SK-MEL-5 (cell line): ENCODE measurements around the gene TMEM132D. TPM values are rescaled to one million over a fixed set of nuclear protein-coding genes. Genes with fewer than 3 reads are reported as not detected.
"Not testable (repeated sequence)": the region's sequence is repeated elsewhere in the genome, so short reads cannot be mapped to it uniquely, and the experiment has no call there.

Experiments
- DNase-seq: peaks from one replicate; pipeline ENCODE4 v3.0.0-alpha.2; 2016; ENCODE audit warnings: low read depth, low spot score
- in situ Hi-C: cut with HindIII; loops from 2 replicates; pipeline ENCODE4 v1.10.0; 2016; ENCODE audit warnings: low sequenced_read_pairs, high pct_unique_total_duplicates, low pct_unique_long_range_greater_than_20kb
- total RNA-seq: library from RNA; depleted of rRNA; stranded (reverse); fragments of >200 nt; shearing (Covaris generic); gene quantifications from 2 replicates; pipeline ENCODE4 v1.2.3, GENCODE V29; 2014

TMEM132D gene
- total RNA-seq, 1 experiment from 2014 or later = 0.03 TPM

DNA sequence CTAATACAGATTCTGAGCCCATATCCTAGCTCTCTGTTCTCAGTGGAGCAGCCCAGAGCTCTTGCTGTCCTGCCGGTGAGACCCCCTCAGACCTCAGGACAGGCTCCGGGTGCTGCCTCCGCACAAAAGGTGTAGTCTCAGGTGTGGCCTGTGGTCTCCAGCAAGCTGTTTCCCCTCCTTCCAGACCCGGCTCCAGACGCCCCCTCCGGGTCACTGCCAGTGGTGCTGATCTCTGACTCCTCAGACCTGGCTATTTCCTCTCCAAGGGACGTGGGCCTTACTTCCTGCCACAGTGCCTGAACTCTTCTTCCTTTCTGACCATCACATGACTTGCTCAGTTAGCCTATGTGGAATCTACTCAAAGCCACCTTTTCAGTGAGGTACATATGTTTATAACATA lies 713.0 kb downstream of the TMEM132D start:
- in situ Hi-C loops = no loop called here
- no peak for DNase-seq

DNA sequence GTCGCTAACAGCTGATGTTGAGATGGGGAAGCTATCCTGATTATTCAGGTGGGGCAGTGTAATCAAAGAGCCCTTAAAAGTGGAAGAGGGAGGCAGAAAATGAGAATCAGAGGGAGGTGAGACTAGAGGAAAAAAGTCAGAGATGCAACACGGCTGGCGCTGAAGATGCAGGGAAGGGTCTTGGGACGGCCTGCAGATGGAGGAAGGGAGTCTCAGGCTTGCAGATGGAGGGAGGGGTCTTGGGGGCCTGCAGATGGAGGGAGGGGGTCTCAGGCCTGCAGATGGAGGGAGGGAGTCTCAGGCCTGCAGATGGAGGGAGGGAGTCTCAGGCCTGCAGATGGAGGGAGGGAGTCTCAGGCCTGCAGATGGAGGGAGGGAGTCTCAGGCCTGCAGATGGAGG lies 713.9 kb downstream of the TMEM132D start:
- DNase-seq, in situ Hi-C loops: not testable (repeated sequence)

DNA sequence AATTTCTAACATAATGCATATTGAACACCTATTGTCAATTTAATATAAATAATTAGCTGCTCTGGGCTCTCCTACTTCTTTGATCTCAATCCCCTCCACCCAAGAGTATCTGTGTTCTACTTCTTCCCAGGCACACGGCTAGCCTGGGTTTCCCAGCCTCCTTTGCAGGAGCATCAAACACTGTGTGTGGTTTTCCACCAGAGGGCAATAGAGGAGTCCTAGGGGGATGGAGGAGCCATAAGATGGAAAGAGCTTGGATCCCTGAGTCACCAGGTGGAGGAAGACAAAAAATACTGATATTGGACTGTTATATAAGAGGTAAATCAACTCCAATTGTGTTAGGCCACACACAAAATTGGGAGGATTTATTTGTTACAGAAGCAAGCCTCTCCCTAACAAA lies 716.9 kb downstream of the TMEM132D start:
- in situ Hi-C loops = no loop called here
- peak; percentile 45 for DNase-seq

DNA sequence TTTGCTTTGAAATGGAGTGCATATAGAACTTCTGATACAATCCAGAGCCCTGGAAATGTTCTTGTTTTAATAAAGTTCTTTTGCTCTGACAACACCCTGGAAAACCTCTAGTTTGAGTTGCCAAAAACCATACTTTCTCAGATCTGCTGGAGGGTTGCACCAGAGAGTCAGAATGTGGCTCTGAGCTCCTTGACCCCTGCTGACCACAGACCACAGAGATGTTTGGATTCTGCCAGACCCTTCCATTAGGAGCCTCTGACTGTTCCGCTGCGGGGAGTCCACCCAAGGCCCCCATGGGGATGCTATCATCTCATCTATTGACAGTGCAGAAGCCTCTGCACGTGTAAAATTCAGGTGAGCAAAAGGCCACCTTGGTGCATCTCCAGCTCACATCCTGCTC lies 718.0 kb downstream of the TMEM132D start:
- DNase-seq = no peak
- in situ Hi-C loops = no loop called here

DNA sequence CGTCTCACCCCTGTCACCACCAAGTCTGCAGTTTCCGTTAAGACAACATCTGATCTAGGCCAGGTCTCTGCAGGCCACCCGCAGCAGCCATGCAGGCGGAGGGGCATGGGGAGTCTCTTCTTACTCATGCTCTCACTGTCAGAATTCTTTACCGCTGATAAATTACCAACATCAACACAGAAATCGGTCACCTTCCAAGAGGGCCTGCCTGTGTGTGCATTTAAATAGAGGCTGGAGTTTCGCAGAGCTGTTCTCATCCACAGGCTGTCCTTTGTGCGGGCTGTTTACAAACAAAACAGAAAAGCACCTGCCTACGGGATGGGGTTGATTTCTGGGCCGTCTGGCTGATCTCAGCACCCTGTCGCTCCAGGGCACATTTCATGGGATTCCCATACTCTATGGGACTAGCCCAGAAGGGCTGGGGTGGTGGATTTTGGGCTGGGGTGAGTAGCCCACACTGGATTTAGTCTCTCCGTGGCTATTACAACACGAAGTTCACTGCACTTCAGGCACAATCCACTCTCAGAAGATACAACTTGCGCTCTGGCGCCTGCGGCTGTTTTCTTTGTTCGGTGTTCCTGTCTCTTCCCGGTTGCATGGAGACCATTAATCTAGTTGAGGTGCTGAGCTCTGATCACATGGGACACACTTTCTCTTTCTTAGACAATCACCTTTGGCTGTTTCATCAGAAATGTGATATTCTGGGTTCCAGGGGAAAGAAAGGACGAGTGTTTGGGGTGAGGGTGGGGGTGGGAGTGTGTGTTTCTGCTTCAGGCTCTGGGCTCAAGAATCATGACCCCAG lies 719.5 kb downstream of the TMEM132D start:
- peak; percentile 1 for DNase-seq
- in situ Hi-C loops = no loop called here

DNA sequence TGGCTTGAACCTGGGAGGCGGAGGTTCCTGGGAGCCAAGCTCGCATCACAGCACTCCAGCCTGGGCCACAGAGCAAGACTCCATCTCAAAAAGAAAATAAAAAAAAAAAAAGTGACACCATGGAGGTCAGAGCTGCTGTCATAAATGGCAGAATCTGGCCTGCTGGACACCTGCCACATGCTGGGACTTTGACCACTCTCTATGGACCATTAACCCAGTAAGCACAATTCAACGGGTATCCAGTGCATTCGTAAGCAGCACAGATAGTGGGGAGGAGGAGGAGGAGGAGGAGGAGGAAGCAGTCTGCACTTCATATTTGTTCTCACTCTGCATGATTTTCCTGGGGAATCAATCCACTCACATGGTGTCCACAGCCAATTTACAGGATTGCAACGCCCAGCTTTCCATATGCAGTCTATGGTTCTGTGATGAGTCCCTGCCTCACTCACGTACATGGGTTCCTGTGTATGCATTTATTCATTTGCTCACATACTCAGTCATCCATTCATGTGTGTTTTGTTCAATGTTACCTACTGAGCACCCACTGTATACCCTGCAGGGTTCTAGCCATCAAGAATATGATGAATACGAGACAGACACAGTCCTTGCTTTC lies 723.8 kb downstream of the TMEM132D start:
- in situ Hi-C loops = no loop called here
- DNase-seq = no peak

DNA sequence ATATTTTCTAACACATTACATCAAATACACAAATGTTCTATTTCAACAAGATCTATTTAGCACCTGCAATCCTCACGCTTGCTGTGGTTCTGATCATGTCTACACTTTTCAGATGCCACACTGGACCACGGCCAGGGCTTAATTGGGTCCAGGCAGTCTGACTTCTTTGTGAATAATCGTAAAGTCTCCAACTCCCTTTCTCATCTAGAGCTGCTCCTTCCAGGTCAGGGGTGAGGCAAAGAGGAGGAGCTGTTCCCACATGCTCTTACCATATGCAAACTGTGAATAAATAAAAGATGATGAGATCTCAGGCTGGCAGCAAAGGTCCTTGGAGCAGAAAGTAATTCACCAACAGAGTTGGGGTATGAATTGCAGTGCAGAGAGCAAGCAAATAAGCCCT lies 733.9 kb downstream of the TMEM132D start:
- in situ Hi-C loops = no loop called here
- DNase-seq = no peak

DNA sequence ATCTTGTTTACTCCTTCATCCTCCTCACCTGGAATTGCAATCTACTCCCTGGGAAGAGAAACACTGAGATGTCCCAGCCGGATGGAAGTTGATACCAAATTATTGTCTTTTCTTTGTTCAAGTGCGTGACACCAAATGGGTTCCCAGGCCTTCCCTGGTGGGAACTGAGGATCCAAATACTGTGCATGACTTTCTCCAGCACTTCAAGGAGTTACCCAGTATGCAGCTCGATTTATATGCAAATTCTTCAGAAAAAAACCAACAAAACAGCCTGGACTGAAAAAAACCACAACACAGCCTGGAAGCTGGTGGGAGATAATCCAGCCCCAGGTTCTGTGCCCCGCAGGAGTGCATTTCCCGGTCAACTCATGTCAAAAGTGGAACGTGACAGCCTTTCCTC lies 740.0 kb downstream of the TMEM132D start:
- no peak for DNase-seq
- in situ Hi-C loops = no loop called here

DNA sequence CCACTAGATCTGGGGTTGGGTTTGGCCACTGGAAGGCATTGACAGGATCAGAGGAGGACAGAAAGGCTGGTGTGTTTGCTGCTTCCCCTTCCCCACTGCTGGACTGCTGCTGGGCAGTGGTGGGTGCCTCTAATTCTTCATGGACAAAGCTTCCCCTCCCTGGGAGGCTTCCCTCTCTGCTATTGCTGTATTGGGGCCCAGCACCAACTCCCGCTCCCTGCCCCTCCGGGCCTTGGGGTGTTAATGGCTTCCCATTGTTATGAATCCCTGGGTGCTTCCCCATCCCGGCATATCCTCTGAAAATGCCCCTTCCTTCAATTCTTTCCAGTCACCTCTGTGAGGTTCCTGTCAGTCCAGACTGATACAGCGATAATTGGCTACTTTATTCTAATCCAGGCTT lies 740.4 kb downstream of the TMEM132D start:
- in situ Hi-C loops = no loop called here
- no peak for DNase-seq

DNA sequence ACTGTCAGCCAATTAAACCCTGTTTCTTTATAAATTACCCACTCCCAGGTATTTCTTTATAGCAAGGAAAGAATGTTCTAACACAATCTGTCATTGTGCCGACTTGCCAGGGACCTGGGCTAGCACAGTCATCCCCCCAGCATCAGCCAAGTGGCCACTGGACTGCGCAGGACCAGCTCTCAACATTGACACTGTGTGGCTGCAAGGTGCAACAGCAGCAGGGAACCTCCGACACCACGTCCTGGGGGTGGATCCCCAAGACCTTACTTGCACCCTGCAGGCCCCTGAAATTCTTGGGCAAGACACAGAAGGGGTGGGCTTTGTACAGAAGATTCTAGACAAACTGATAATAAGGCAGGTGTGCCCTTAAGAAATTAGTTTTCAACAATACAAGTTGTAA lies 741.0 kb downstream of the TMEM132D start:
- in situ Hi-C loops = no loop called here

DNA sequence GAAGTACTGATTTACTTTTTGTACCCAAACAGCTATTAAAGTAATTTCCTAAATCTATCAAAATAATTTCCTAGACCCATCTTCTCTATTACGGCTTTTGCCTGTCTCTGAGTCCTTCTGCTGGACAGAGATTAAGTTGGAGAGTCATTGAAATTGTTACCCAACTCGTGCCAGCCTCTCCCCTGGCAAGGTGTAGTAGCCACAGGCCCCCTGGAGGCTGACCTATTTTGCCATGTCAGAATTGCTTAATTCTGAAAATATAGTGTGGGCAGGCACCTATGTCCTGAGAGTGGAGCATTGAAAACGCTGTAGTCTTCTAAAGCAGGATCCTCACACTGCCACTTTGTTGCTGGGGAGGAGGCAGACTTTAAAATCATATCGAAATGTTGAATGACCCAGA lies 742.3 kb downstream of the TMEM132D start:
- in situ Hi-C loops = no loop called here
- no peak for DNase-seq

More for the DNA sequence above, 741.0 kb downstream of the TMEM132D start:
- DNase-seq = no peak

DNA sequence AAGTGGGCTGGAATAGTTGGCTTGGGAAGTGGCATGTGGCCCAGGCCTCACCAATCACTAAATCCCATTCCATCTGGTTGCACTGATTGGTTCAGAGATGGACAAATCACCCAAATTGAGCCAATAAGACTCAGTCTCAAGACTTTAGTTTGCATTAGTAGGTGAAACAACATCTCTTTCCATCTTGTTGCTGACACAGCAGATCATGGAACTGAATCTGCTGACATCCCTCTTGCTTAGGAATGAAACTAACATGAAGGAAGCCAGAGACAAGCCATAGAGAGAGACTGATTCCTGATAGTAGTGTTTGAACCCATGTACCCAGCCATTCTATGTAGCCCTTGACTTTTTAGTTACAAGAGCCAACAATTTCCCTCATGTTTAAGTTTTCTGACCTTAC lies 743.5 kb downstream of the TMEM132D start:
- DNase-seq = no peak
- in situ Hi-C loops = no loop called here

DNA sequence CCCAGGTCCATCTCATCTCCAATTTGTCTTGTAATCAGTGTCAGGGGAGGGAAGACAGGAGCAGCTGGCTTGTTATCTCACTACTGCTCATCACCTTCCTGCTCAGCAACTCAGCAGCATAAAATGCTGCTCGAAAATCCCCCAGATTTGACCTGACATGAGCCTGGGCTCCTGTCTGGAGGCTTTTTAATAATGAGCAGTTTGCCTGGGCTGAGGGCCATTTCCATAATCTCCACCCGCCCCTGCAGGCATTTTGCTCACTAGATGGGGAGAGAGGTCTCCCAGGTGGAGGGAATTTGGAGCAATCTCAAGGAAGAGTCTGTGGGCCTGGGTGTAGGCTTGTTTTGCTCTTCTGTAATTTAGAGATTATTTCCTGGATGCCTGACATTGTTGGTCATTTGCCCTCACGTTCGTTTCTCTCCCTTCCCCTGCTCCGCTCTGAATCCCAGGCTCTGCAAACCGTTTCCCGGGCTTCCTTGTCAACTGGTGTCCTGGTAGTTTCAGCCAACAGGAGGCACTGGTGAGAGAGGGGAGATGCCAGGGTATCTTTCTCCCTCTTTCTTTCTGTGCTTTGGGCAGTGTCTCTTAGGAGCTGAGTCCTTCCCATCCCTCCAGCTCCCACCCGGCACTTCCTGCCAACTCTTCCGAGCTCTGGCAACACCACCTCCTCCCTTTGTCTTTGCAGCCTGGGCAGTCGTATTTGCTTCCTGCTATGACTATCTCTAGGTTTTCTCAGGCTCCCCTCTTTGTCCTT lies 751.3 kb downstream of the TMEM132D start:
- in situ Hi-C loops = no loop called here
- no peak for DNase-seq

DNA sequence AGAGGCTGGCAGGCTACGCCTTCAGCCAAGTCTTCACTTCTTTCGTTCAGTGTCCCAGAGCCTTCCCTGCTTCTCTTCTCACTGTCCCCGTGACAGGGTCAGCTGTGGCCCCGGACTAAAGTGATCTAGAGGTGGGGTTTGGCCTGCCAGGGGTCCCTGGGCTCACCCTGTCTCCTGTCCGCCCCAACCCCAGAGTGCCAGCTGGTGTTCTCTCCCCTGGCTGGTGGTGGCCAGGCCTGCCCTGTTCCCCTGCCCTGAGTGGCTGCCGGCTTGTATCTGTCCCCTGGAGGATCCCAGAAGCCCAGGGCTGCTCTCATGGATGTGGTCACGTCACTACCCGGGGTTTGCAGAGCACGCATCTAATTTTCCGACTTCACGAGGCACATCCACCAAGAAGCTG lies 753.1 kb downstream of the TMEM132D start:
- no peak for DNase-seq
- in situ Hi-C loops = no loop called here

DNA sequence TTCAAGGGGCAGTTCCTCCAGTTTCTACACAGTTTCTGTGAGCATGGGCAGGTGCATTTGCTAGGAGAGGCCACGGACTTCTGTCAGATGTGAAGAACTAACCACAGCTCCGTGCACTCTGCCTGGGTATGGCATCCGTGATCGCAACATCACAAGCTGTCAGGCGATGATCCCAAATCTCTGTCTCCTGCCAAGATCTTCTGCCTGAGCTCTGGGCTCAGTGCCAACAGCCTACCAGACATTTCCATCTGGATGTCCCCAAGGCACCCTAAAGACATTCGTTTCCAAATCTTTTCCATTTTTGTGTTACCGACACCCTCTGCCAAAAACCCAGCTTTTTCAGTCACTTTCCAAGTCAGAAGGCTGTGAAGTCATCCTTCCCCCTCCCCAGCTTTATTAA lies 758.4 kb downstream of the TMEM132D start:
- in situ Hi-C loops = no loop called here
- DNase-seq = no peak

DNA sequence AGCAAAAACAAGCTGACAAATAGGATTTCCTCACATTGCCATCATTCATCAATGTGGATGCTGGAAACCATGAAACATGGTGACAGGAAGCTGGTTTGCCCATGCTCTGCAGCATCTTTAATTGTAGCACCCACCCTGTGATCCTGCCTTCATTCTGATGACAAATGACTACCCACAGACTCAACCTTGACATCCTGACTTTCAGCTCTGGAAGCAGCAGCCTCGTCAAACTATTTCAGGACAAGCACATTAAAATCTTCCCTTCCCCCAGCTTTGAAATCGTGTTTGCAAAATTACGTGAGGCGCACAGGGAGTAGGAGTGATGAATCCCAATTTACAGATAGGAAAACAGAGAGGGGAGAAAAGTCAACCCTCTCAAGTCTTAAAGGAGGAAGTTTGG lies 765.0 kb downstream of the TMEM132D start:
- no peak for DNase-seq
- in situ Hi-C loops = no loop called here

DNA sequence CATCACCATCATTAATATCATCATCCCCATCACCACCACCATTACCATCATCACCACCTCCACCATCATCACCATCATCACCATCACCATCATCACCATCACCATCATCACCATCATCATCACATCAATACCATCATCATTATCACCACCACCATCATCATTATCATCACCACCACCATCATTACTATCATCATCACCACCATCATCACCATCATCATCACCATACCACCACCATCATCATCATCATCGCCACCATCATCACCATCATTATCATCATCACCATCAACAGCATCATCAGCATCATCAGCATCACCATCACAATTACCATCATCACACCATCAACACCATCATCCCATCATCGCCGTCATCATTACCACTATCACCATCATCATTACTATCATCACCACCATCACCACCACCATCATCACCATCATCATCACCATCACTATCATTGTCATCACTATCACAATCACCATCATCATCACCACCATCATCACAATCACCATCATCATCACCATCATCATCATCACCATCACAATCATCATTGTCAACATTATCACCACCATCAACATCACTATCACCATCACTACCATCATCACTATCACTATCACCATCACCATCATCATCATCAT lies 767.0 kb downstream of the TMEM132D start:
- in situ Hi-C loops = no loop called here
- no peak for DNase-seq

DNA sequence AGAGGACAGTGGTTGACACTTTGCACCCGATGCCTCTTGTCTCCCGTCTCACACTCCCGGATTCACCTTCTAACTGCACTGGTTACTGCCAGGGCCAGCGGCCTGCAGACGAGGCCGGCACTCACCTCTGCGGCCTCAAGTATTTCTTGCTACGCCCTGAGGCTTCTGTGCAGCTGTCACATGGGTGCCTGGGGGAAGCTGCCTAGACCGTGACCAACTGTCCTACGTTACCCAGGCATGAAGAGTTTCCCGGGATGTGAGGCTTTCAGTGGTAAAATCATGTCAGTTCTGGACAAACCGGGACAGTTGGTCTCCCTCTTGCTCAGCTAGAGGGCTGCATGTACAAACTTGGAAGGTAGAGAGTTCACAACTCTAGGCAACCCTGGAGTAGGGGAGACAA lies 776.1 kb downstream of the TMEM132D start:
- no peak for DNase-seq
- in situ Hi-C loops = no loop called here
